Thyroid gland (tissue), 4 donors: ENCODE results near the gene DCAF7. TPM values are rescaled to one million over a fixed set of nuclear protein-coding genes. Genes with fewer than 3 reads are reported as not detected.

Source experiments
- DNase-seq, 2 donors: peaks; one replicate each; pipeline ENCODE4 v3.0.0-alpha.2; 2019
- H3K27ac ChIP-seq, 3 donors: fragments of 200-600 bp; sonication (generic); 1 replicate in 2 of 3; 2 replicates in 1 of 3; pipeline ENCODE4 v1.5.1; 2016 to 2019; ENCODE audit warnings: mild to moderate bottlenecking in 1 of 3, moderate library complexity in 1 of 3
- H3K27me3 ChIP-seq: fragments of 200-600 bp; sonication (generic); one replicate; pipeline ENCODE4 v1.5.1; 2019
- H3K36me3 ChIP-seq, 2 donors: fragments of 200-600 bp; sonication (generic); one replicate each; pipeline ENCODE4 v1.5.1; 2016 to 2019
- H3K4me1 ChIP-seq, 2 donors: fragments of 200-600 bp; sonication (generic); one replicate each; pipeline ENCODE4 v1.5.1; 2017 to 2019
- H3K4me3 ChIP-seq, 3 donors: fragments of 200-600 bp; sonication (generic); replicated peaks in 1 of 3; 1 replicate in 2 of 3; 2 replicates in 1 of 3; pipeline ENCODE4 v1.5.1; 2016; ENCODE audit warnings: mild to moderate bottlenecking in 1 of 3
- H3K9me3 ChIP-seq: fragments of 200-600 bp; sonication (generic); one replicate; pipeline ENCODE4 v1.5.1; 2017
- CTCF ChIP-seq, 6 experiments: fragments of 200-600 bp in 3 of 6; fragments of 450-650 bp in 3 of 6; sonication (generic) in 3 of 6; IDR thresholded peaks; one replicate each; pipeline ENCODE4 v1.5.1; 2016 to 2019; ENCODE audit warnings: antibody characterized with exemption in 6 of 6, mild to moderate bottlenecking in 2 of 6, inconsistent platforms in 1 of 6, moderate library complexity in 1 of 6
- POLR2A ChIP-seq, 2 donors: fragments of 450-650 bp; IDR thresholded peaks; one replicate each; pipeline ENCODE4 v1.6.1; 2017; ENCODE audit warnings: antibody characterized with exemption in 2 of 2, mild to moderate bottlenecking in 2 of 2, moderate library complexity in 1 of 2
- WGBS, 2 donors: methylation state at CpG; one replicate each; pipeline ENCODE4 v1.1.5; 2017; 5-methylcytosine and 5-hydroxymethylcytosine counted together
- intact Hi-C: fragments of 100-400 bp; cut with DNase I; formaldehyde crosslinking; loops from one replicate; pipeline ENCODE4 v1.15.1; 2023
- total RNA-seq, 4 donors: library from RNA; depleted of rRNA; stranded (reverse); fragments of >200 nt; gene quantifications; one replicate each; pipeline ENCODE4 v1.2.3, GENCODE V29; 2016

The DCAF7 gene
- total RNA-seq, 4 donors from 2014 or later, result 35.1 to 44.8 (median 40.5) TPM

GRCh38 chr17:63543822-63544420 is 6.4 kb upstream of the DCAF7 start:
- Histone ChIP-seq H3K36me3 (no peaks in the 10 kb centered on the region), H3K27me3 (no peaks in the 10 kb centered on the region), H3K9me3 (no peaks in the 10 kb centered on the region), H3K4me1 (no peaks in the 10 kb centered on the region), H3K4me3 (no peak overlapping the region), H3K27ac (no peak overlapping the region)
- no peak for DNase-seq
- intact Hi-C loops, result no loop called here
- TF ChIP-seq POLR2A (IDR thresholded peaks at IDR 0.05), result no peak

- no peak for DNase-seq
- H3K27ac ChIP-seq, result no peak overlapping the region
- H3K27me3 ChIP-seq, result no peaks in the 10 kb centered on the region
- H3K36me3 ChIP-seq, result no peaks in the 10 kb centered on the region
- TF ChIP-seq POLR2A (IDR thresholded peaks at IDR 0.05) (no peak), CTCF (IDR thresholded peaks at IDR 0.05) (no peak)
- intact Hi-C loops, result no loop called here
- no peaks in the 10 kb centered on the region for H3K9me3 ChIP-seq
- H3K4me1 ChIP-seq, result peaks cover 6 to 7% of the 10 kb centered on the region in 2 donors
- no peak overlapping the region for H3K4me3 ChIP-seq
- WGBS, 2 donors, result 86 to 91% methylated on average over 7 to 11 of the region's 13 CpGs
Measured at GRCh38 chr17:63544467-63545301, 5.6 kb upstream of the DCAF7 start.

- H3K27me3 ChIP-seq, result no peaks in the 10 kb centered on the region
- WGBS, 2 donors, result 74 to 90% methylated on average over 4 to 9 of the region's 9 CpGs
Measured at GRCh38 chr17:63546308-63547082, 3.8 kb upstream of the DCAF7 start.

GRCh38 chr17:63547083-63547523 is 3.2 kb upstream of the DCAF7 start:
- Histone ChIP-seq H3K36me3 (no peaks in the 10 kb centered on the region), H3K4me3 (no peak overlapping the region), H3K27me3 (no peaks in the 10 kb centered on the region), H3K27ac (no peak overlapping the region), H3K4me1 (peaks cover 11 to 15% of the 10 kb centered on the region in 2 donors), H3K9me3 (no peaks in the 10 kb centered on the region)
- TF ChIP-seq POLR2A (IDR thresholded peaks at IDR 0.05) (no peak), CTCF (IDR thresholded peaks at IDR 0.05) (no peak)
- intact Hi-C loops, result no loop called here
- WGBS, 2 donors, result 73 to 77% methylated on average over 5 of the region's 5 CpGs
- no peak for DNase-seq

More at GRCh38 chr17:63546308-63547082, 3.8 kb upstream of the DCAF7 start:
- no peak for DNase-seq
- no peaks in the 10 kb centered on the region for H3K36me3 ChIP-seq
- TF ChIP-seq POLR2A (IDR thresholded peaks at IDR 0.05), result no peak
- TF ChIP-seq CTCF (IDR thresholded peaks at IDR 0.05), result no peak
- peaks cover 8 to 11% of the 10 kb centered on the region in 2 donors for H3K4me1 ChIP-seq
- H3K27ac ChIP-seq, result no peak overlapping the region
- H3K9me3 ChIP-seq, result no peaks in the 10 kb centered on the region
- intact Hi-C loops, result no loop called here
- no peak overlapping the region for H3K4me3 ChIP-seq

GRCh38 chr17:63549289-63549945 is 860 bp upstream of the DCAF7 start:
- Histone ChIP-seq H3K4me3 (peak overlapping the region in 2 of 3 donors; percentile 40 to 53), H3K4me1 (peaks cover 25 to 27% of the 10 kb centered on the region in 2 donors), H3K27ac (peak overlapping the region; percentile 62 to 83 (median 75)), H3K36me3 (no peaks in the 10 kb centered on the region), H3K9me3 (no peaks in the 10 kb centered on the region), H3K27me3 (no peaks in the 10 kb centered on the region)
- TF ChIP-seq CTCF (IDR thresholded peaks at IDR 0.05) (no peak), POLR2A (IDR thresholded peaks at IDR 0.05) (no peak)
- intact Hi-C loops, result no loop called here
- 25 to 32% methylated on average over 11 to 17 of the region's 18 CpGs for WGBS, 2 donors
- DNase-seq, result no peak
